H7 (cell line): Measurements from ENCODE around the gene ENTPD1. TPM values are rescaled to one million over a fixed set of nuclear protein-coding genes. Genes with fewer than 3 reads are reported as not detected.
"Not testable (repeated sequence)": the region's sequence is repeated elsewhere in the genome, so short reads cannot be mapped to it uniquely, and the experiment has no call there.

Source experiments
- DNase-seq: peaks from one replicate; pipeline ENCODE4 v3.0.0; 2012
- H3K27me3 ChIP-seq: 2 replicates; pipeline ENCODE4 v1.6.0; 2011; ENCODE audit warnings: mild to moderate bottlenecking, low read length; ENCODE audit not compliant: control insufficient read depth, insufficient read depth
- H3K36me3 ChIP-seq: replicated peaks from 2 replicates; pipeline ENCODE4 v1.5.1; 2011; ENCODE audit warnings: low read length; ENCODE audit not compliant: control insufficient read depth, insufficient read depth
- H3K4me3 ChIP-seq: 2 replicates; pipeline ENCODE4 v1.5.1; 2011; ENCODE audit warnings: low read depth, mild to moderate bottlenecking, control low read depth, low read length, moderate library complexity; ENCODE audit not compliant: insufficient read depth
- total RNA-seq: library from RNA; depleted of rRNA; stranded (reverse); fragments of >200 nt; shearing (Covaris generic); gene quantifications from 2 replicates; pipeline ENCODE4 v1.2.3, GENCODE V29; 2014

Gene ENTPD1
- total RNA-seq, 1 experiment from 2014 or later = 0.42 TPM

DNA sequence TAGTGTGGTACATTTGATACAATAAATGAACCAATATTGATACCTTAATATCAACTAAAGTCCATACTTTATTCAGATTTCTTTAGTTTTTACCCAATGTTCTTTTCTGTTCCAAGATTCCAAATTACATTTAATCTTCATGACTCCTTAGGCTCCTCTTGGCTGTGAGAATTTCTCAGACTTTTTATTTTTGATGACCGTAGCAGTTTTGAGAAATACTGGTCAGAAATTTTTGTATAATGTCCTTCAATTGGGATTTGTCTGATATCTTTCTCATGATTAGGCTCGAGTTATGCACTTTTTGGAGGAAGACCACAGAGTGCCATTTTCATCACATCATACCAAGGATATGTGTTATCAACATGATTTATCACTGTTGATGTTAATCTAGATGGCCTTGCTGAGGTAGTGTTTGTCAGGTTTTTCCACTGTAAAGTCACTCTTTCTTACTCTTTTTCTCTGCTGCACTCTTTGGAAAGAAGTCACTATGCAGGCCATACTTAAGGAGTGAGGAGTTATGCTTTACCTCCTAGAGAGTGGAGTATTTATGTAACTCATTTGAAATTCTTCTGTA lies 12.9 kb upstream of the ENTPD1 start:
- H3K27me3 ChIP-seq = no peaks in the 10 kb centered on the region
- DNase-seq = no peak
- no peaks in the 10 kb centered on the region for H3K36me3 ChIP-seq
- H3K4me3 ChIP-seq = no peak overlapping the region

DNA sequence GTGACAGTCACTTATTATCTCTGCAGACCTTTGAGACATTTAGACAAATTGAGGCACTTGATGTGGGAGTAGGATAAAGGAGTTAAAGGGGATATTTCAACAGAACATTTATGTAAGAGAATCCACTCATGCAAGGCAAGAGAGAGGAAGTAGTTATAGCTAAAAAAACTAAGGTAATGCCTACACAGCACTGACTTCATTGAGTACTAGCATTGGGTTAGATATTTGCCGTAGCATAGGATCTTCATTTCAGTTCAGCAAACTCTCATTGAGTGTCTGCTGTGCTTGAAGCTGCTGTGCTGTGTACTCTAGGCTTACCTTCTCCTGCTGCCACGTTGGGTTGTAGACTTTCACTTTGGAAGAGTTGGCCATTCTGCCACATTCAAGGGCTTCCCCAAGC lies 10.5 kb upstream of the ENTPD1 start:
- Histone ChIP-seq H3K4me3 (no peak overlapping the region), H3K36me3 (no peaks in the 10 kb centered on the region), H3K27me3 (no peaks in the 10 kb centered on the region)
- no peak for DNase-seq

- no peak for DNase-seq
- Histone ChIP-seq H3K36me3 (no peaks in the 10 kb centered on the region), H3K27me3 (no peaks in the 10 kb centered on the region), H3K4me3 (no peak overlapping the region)
Observed at GRCh38 chr10:95748349-95748748, 7.6 kb upstream of the ENTPD1 start.

- Histone ChIP-seq H3K4me3 (peak overlapping the region; percentile 28), H3K27me3 (no peaks in the 10 kb centered on the region), H3K36me3 (no peaks in the 10 kb centered on the region)
- peak; percentile 56 for DNase-seq
Observed at GRCh38 chr10:95755511-95756004, 405 bp upstream of the ENTPD1 start.

- H3K4me3 ChIP-seq = no peak overlapping the region
Observed at GRCh38 chr10:95756809-95757684, 1.1 kb downstream of the ENTPD1 start.

GRCh38 chr10:95758351-95759025 lies 2.5 kb downstream of the ENTPD1 start:
- H3K36me3 ChIP-seq = no peaks in the 10 kb centered on the region
- no peaks in the 10 kb centered on the region for H3K27me3 ChIP-seq
- H3K4me3 ChIP-seq = no peak overlapping the region
- no peak for DNase-seq

More at GRCh38 chr10:95756809-95757684, 1.1 kb downstream of the ENTPD1 start:
- DNase-seq = no peak
- no peaks in the 10 kb centered on the region for H3K27me3 ChIP-seq
- H3K36me3 ChIP-seq = no peaks in the 10 kb centered on the region

DNA sequence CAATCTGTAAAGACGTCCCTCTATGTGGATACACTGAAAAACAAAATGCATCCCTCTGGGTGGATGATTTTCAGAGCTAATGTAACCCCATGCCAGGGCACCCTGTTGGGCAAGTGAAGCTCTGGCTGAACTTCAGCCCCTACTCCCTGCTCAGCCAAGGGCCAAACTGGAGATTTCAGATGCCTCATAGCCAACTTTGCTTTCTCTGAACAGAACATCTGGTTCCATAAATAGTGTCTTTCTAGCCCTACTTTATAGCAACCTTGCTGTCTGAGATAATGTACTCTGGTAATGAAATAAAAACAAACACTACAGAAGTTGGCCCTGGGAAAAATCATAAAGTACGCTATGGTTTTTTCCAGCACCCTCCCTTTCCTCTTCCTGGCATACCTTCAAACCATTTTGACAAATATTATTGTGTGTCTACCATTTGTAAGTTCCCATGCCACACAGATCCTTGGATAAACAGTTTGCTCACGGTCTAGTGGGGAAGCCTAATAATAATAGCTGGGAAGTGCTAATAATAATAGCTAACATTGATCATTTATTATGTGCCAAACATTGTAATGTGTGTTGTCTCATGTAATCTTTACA lies 3.4 kb downstream of the ENTPD1 start:
- Histone ChIP-seq H3K36me3 (no peaks in the 10 kb centered on the region), H3K4me3 (no peak overlapping the region), H3K27me3 (no peaks in the 10 kb centered on the region)
- DNase-seq = no peak

GRCh38 chr10:95761939-95762492 lies 6.1 kb downstream of the ENTPD1 start:
- H3K36me3 ChIP-seq = no peaks in the 10 kb centered on the region
- no peaks in the 10 kb centered on the region for H3K27me3 ChIP-seq
- no peak overlapping the region for H3K4me3 ChIP-seq
- DNase-seq = no peak

GRCh38 chr10:95767884-95768556 lies 12.1 kb downstream of the ENTPD1 start:
- Histone ChIP-seq H3K36me3 (no peaks in the 10 kb centered on the region), H3K27me3 (no peaks in the 10 kb centered on the region), H3K4me3 (no peak overlapping the region)
- DNase-seq = no peak

- no peak overlapping the region for H3K4me3 ChIP-seq
- DNase-seq = no peak
- H3K27me3 ChIP-seq = no peaks in the 10 kb centered on the region
- no peaks in the 10 kb centered on the region for H3K36me3 ChIP-seq
Observed at GRCh38 chr10:95770084-95770720, 14.2 kb downstream of the ENTPD1 start.

- H3K27me3 ChIP-seq, DNase-seq, H3K4me3 ChIP-seq, H3K36me3 ChIP-seq: not testable (repeated sequence)
Observed at GRCh38 chr10:95773454-95773853, 17.5 kb downstream of the ENTPD1 start.

GRCh38 chr10:95777638-95778037 lies 21.7 kb downstream of the ENTPD1 start:
- H3K4me3 ChIP-seq, H3K27me3 ChIP-seq, H3K36me3 ChIP-seq, DNase-seq: not testable (repeated sequence)

GRCh38 chr10:95782318-95782717 lies 26.4 kb downstream of the ENTPD1 start:
- Histone ChIP-seq H3K36me3 (no peaks in the 10 kb centered on the region), H3K27me3 (no peaks in the 10 kb centered on the region), H3K4me3 (no peak overlapping the region)
- no peak for DNase-seq
